GM12878 (cell line): ENCODE data around the gene MAPK8. TPM values are rescaled to one million over a fixed set of nuclear protein-coding genes. Genes with fewer than 3 reads are reported as not detected.

Source experiments
- ATAC-seq: fragments of 200-7000 bp; cut with Tn5 transposase; 3 replicates; pipeline ENCODE4 v1.9.1; 2020; ENCODE audit warnings: mild to moderate bottlenecking, moderate library complexity
- BruUV-seq: library from RNA; stranded (reverse); fragments of 400-500 nt; replicated peaks from 2 replicates; lab custom pipeline; 2021; lab: Mats Ljungman, UMichigan
- CTCF ChIA-PET: fragments of 300-600 bp; sonication (Branson Sonifier 250); formaldehyde crosslinking; extraction: SDS; loops from one replicate; lab custom pipeline; 2021; ENCODE audit warnings: inconsistent platforms; lab: Yijun Ruan, JAX
- POLR2A ChIA-PET: fragments of 350-600 bp; formaldehyde crosslinking; extraction: SDS; loops from one replicate; lab custom pipeline; 2021; ENCODE audit warnings: inconsistent platforms; lab: Charles Lee
- RAD21 ChIA-PET: fragments of 300-600 bp; sonication (Branson Sonifier 250); formaldehyde crosslinking; loops from one replicate; lab custom pipeline; 2023; ENCODE audit warnings: antibody characterized with exemption; ENCODE audit not compliant: unreplicated experiment; lab: Charles Lee
- SMC1A ChIA-PET: fragments of 300-600 bp; sonication (Branson Sonifier 250); formaldehyde crosslinking; loops from one replicate; lab custom pipeline; 2023; ENCODE audit not compliant: unreplicated experiment, uncharacterized antibody; lab: Charles Lee
- DNase-seq: peaks from one replicate; pipeline ENCODE4 v3.0.0-alpha.2; 2011; ENCODE audit warnings: low read depth, low spot score
- FAIRE-seq: peaks from 3 replicates; lab custom pipeline; 2011; peaks lifted over from hg19 to GRCh38; lab: Jason Lieb, UNC
- H2AFZ ChIP-seq: 2 replicates; pipeline ENCODE4 v1.6.0; 2011; ENCODE audit warnings: low read depth, low read length, control low read depth; ENCODE audit not compliant: control insufficient read depth
- H3K27ac ChIP-seq: 2 replicates; pipeline ENCODE4 v1.5.1; 2011; ENCODE audit warnings: control low read depth; ENCODE audit not compliant: control insufficient read depth, insufficient read depth
- H3K27me3 ChIP-seq, 2 experiments: replicated peaks in 1 of 2; 2 replicates each; pipeline versions ENCODE4 v1.6.0 to v1.6.1; 2011; ENCODE audit warnings: low read length in 1 of 2; ENCODE audit not compliant: control insufficient read depth in 2 of 2, insufficient read depth in 2 of 2
- H3K36me3 ChIP-seq, 2 experiments: 2 replicates each; pipeline ENCODE4 v1.5.1; 2011; ENCODE audit warnings: low read length in 1 of 2; ENCODE audit not compliant: control insufficient read depth in 2 of 2, insufficient read depth in 2 of 2
- H3K4me1 ChIP-seq: 2 replicates; pipeline ENCODE4 v1.6.1; 2011; ENCODE audit warnings: mild to moderate bottlenecking, low read length, moderate library complexity, mixed read lengths; ENCODE audit not compliant: control insufficient read depth, insufficient read depth
- H3K4me2 ChIP-seq: 2 replicates; pipeline ENCODE4 v1.6.0; 2011; ENCODE audit warnings: control low read depth; ENCODE audit not compliant: control insufficient read depth, insufficient read depth
- H3K4me3 ChIP-seq: fragments of 200-600 bp; sonication (generic); 2 replicates; pipeline ENCODE4 v1.5.1; 2016
- H3K79me2 ChIP-seq: 2 replicates; pipeline ENCODE4 v1.6.0; 2011; ENCODE audit warnings: low read length; ENCODE audit not compliant: control insufficient read depth, insufficient read depth
- H3K9ac ChIP-seq: 2 replicates; pipeline ENCODE4 v1.8.0; 2011; ENCODE audit warnings: low read length, control low read depth, mixed read lengths; ENCODE audit not compliant: control insufficient read depth, insufficient read depth
- H3K9me3 ChIP-seq: replicated peaks from 3 replicates; pipeline ENCODE4 v1.5.1; 2011; ENCODE audit warnings: mild to moderate bottlenecking, low read length; ENCODE audit not compliant: control insufficient read depth, insufficient read depth
- H4K20me1 ChIP-seq: 2 replicates; pipeline ENCODE4 v1.6.0; 2011; ENCODE audit not compliant: control insufficient read depth, insufficient read depth
- CTCF ChIP-seq, 3 experiments: IDR thresholded peaks in 2 of 3; conservative IDR thresholded peaks in 1 of 3; 2 replicates each; pipeline ENCODE4 v1.5.1; 2011; ENCODE audit warnings: low read depth in 3 of 3, low read length in 3 of 3, mild to moderate bottlenecking in 3 of 3, control low read depth in 2 of 3, moderate library complexity in 2 of 3, inconsistent platforms in 1 of 3, mixed read lengths in 1 of 3; ENCODE audit not compliant: control insufficient read depth in 2 of 3, insufficient read depth in 1 of 3; ENCODE audit errors: extremely low read depth in 1 of 3
- EED ChIP-seq: sonication (generic); IDR thresholded peaks from 2 replicates; pipeline ENCODE4 v1.6.1; 2016; ENCODE audit warnings: antibody characterized with exemption, low read depth
- NFYB ChIP-seq: IDR thresholded peaks from 2 replicates; pipeline ENCODE4 v1.6.1; 2011; ENCODE audit warnings: low read depth, mild to moderate bottlenecking, low read length, improper control_type of control experiment, moderate library complexity; ENCODE audit not compliant: insufficient read depth
- RB1 ChIP-seq: fragments of 450-650 bp; formaldehyde crosslinking; IDR thresholded peaks from 2 replicates; pipeline ENCODE4 v1.6.1; 2017; ENCODE audit warnings: mild to moderate bottlenecking, borderline replicate concordance
- SUZ12 ChIP-seq: fragments of 200-600 bp; sonication (generic); IDR thresholded peaks from one replicate; pipeline ENCODE4 v1.6.1; 2018; ENCODE audit warnings: antibody characterized with exemption, mild to moderate bottlenecking; ENCODE audit not compliant: unreplicated experiment
- WGBS: methylation state at CpG from one replicate; pipeline ENCODE4 v1.1.6; 2016; ENCODE audit warnings: low lambda C conversion rate; ENCODE audit not compliant: insufficient replicate concordance, insufficient coverage; ENCODE audit errors: missing lambda C conversion rate; 5-methylcytosine and 5-hydroxymethylcytosine counted together
- in situ Hi-C: fragments of 300-500 bp; cut with MboI; formaldehyde crosslinking; loops from 9 replicates; pipeline ENCODE4 v1.14.3; 2018; ENCODE audit warnings: mixed read lengths
- intact Hi-C: fragments of 100-400 bp; cut with micrococcal nuclease; formaldehyde crosslinking; loops from one replicate; pipeline ENCODE4 v1.14.2; 2022; ENCODE audit not compliant: unreplicated experiment
- polyA plus RNA-seq, 11 experiments: library from polyadenylated mRNA; depleted of rRNA in 4 of 11; unstranded in 6 of 11; stranded (reverse) in 5 of 11; fragments of >200 nt; fragmentation: Nextera tagmentation in 4 of 11; fragmentation: Illumina TruSeq in 1 of 11; extraction: Ambion mirVana in 4 of 11; extraction: Trizol in 1 of 11; gene quantifications; 1 replicate in 1 of 11; 2 replicates in 10 of 11; pipeline versions ENCODE4 v1.2.1 to v1.2.3, GENCODE V29; 2011 to 2016; ENCODE audit warnings: inconsistent platforms in 2 of 11, missing spikeins in 2 of 11, low read depth in 1 of 11
- total RNA-seq, 4 experiments: library from RNA; depleted of rRNA in 3 of 4; stranded (reverse); fragments of >200 nt in 3 of 4; fragmentation: Illumina TruSeq in 1 of 4; extraction: Trizol in 1 of 4; gene quantifications; 2 replicates each; pipeline versions ENCODE4 v1.2.1 to v1.2.3, GENCODE V29; 2013 to 2021
- TF ChIP-seq, protein P1 (sequence below): fragments of 150-350 bp; IDR thresholded peaks from 2 replicates; pipeline ENCODE4 v1.6.1; 2014; ENCODE audit warnings: mild to moderate bottlenecking, low read depth, low read length
- TF ChIP-seq, protein P2 (sequence below): fragments of 450-650 bp; IDR thresholded peaks from 2 replicates; pipeline ENCODE4 v1.6.1; 2017; ENCODE audit warnings: mild to moderate bottlenecking, low read depth, inconsistent platforms; ENCODE audit not compliant: poor library complexity, severe bottlenecking

Gene MAPK8
- total and polyA plus RNA-seq, 10 of the 15 experiments (the other 5 are each of a cell fraction or from before 2014, with no cell fraction given) = 3.9 to 102 (median 40.0) TPM

DNA sequence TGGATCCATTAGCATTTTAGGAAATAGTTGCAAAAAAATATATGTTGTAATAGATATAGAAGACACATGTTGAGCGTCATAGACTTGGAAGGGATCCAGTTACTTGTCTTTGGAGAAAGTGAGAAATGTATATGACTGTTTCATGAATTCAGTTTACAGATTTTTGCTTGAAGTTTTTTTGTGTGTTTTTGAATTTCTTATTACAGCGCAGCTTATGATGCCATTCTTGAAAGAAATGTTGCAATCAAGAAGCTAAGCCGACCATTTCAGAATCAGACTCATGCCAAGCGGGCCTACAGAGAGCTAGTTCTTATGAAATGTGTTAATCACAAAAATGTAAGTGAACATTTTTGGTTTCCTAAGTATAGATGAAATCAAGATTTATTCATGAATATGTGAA, 98.2 kb downstream of the MAPK8 start:
- DNase-seq = no peak
- ATAC-seq = no peak
- WGBS = 99% methylated on average over 4 of the region's 4 CpGs
- ChIA-PET POLR2A (no interaction called here), SMC1A (interaction anchor here (0.9 to 1.2 kb wide), 3 partner anchors 9 to 21 kb away, joined by 3 read pairs; no protein-coding TSS in a partner anchor), CTCF (interaction anchor here (1.0 kb wide), 1 partner anchor 13 kb away, joined by 3 read pairs; no protein-coding TSS in a partner anchor), RAD21 (no interaction called here)
- Histone ChIP-seq H3K9me3 (no peaks in the 10 kb centered on the region), H2AFZ (no peak overlapping the region), H3K4me1 (peaks cover 8% of the 10 kb centered on the region; the same call in 1 of the 2 replicates), H3K27ac (no peak overlapping the region), H4K20me1 (no peaks in the 10 kb centered on the region), H3K27me3 (no peaks in the 10 kb centered on the region), H3K4me3 (no peak overlapping the region), H3K4me2 (no peak overlapping the region), H3K36me3 (no peaks in the 10 kb centered on the region; a peak in 1 of 4 replicates), H3K79me2 (no peaks in the 10 kb centered on the region), H3K9ac (no peak overlapping the region)
- no peak for TF ChIP-seq RB1
- no peak for TF ChIP-seq CTCF (IDR thresholded peaks at IDR 0.05 in 2 of 3, conservative IDR thresholded peaks at IDR 0.05 in 1 of 3; ENCODE audit: control insufficient read depth in 2 of 3, extremely low read depth in 1 of 3, insufficient read depth in 1 of 3, low read depth in 3 of 3, low read length in 3 of 3)
- TF ChIP-seq SUZ12 = no peak
- TF ChIP-seq, protein P1, sequence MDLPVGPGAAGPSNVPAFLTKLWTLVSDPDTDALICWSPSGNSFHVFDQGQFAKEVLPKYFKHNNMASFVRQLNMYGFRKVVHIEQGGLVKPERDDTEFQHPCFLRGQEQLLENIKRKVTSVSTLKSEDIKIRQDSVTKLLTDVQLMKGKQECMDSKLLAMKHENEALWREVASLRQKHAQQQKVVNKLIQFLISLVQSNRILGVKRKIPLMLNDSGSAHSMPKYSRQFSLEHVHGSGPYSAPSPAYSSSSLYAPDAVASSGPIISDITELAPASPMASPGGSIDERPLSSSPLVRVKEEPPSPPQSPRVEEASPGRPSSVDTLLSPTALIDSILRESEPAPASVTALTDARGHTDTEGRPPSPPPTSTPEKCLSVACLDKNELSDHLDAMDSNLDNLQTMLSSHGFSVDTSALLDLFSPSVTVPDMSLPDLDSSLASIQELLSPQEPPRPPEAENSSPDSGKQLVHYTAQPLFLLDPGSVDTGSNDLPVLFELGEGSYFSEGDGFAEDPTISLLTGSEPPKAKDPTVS = no peak
- no peak for TF ChIP-seq NFYB
- TF ChIP-seq, protein P2, sequence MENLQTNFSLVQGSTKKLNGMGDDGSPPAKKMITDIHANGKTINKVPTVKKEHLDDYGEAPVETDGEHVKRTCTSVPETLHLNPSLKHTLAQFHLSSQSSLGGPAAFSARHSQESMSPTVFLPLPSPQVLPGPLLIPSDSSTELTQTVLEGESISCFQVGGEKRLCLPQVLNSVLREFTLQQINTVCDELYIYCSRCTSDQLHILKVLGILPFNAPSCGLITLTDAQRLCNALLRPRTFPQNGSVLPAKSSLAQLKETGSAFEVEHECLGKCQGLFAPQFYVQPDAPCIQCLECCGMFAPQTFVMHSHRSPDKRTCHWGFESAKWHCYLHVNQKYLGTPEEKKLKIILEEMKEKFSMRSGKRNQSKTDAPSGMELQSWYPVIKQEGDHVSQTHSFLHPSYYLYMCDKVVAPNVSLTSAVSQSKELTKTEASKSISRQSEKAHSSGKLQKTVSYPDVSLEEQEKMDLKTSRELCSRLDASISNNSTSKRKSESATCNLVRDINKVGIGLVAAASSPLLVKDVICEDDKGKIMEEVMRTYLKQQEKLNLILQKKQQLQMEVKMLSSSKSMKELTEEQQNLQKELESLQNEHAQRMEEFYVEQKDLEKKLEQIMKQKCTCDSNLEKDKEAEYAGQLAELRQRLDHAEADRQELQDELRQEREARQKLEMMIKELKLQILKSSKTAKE = no peak
- no peak for TF ChIP-seq EED
- in situ Hi-C loops (no loop called here), intact Hi-C loops (no loop called here)
- BruUV-seq = no TSS peak
- FAIRE-seq = no peak
